Activated T-helper 9 cell treated with anti-CD3 and anti-CD28 coated beads, Interleukin-2, amount 50 U/mL, for 16 hours (primary cell): ENCODE results near the gene KHNYN.

ENCODE experiments used
- DNase-seq: peaks from one replicate; pipeline ENCODE4 v3.0.0-alpha.2; 2020; ENCODE audit warnings: low read depth

Gene KHNYN

DNA sequence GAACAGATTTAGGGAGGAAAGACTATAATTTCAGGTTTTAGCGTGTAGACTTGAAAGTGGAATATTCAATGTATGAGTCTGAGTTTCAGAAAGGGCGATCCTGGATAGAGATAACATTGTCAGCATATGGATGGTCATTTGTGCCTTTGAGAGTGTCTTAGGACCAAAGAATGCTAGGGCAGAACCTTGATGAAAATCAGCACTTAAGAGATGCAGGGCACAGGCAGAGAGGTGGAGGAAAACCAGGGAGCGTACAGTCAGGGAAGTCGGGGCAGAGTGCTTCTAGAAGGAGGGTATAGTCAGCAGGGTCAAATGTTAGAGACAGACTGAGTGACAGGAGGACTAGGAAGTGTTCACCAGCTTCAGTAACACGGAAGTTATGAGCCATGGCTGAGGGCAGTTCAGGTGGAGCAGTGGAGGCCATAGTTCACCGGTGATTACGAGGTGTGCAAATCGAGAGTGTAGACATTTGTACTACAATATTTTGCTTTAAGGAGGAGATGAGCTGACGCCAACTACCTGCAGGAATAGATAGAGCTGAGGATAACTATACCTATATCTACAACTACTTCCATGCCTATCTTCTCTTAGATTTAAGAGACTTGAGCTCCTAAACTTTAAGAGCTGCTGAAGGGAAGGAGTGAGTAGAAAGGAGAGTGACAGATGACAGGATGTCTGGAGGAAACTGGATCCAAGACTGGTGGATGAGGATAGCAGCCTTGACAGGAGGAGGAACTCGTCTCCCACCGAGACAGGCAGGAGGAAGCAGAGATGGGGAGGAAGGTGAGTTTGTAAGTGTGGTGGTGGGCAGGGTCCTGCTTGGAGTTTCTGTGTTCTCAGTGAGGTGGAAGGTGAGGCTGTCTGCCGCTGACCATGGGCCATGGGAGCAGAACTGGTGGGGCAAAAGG is 6.8 kb upstream of the KHNYN start:
- DNase-seq, result no peak

DNA sequence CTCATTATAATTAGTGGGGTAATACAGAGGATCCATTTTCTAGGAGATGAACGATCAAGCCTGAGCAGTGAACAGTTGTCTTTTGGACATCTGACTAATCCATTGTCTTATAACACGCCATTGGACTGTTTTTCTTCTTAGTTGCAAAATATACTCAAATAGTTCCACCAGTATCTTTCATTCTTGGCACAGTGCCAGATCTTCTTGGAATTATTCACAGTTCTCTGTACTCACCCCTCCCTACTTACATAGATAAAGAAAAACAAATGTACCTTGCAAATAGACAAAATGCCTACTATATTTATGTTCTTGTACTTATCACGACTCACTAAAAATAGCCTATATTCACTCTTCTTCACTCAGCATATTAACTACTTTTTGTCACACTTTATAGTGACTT is 4.0 kb upstream of the KHNYN start:
- DNase-seq, result no peak

DNA sequence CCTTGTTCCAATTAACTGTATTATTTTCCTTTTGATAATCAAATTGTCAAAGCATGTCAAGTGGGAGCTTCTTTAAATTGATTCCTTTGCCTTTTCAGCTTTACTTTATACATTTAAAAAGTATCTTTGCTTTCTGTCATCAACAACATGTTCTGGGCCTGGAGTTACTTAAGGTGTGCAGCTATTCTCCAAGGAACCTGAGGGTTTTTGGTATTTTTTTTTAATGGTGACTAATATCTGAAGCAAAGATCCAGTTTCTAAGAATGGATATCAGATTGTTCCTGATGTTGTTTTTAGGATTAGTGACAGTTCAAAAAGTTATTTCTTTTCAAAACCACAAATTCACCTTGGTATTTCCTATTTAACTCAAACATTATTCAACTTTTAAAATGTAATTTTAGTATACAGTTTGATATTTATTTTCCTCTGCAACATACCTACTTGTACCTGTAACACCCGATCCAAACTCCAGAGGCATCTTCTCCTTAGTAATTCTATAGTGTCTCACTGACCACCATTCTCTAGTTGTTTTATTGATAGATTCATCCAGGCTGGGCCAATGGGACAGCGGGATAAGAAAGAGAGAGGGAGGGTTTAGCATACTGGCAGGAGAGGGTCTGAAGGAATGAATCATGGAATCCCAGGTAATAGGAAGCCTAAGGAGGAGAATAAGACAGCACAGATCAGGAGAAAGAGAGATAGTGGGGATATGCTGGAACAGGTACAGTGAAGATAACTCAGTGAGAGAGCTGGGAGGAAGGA is 3.4 kb upstream of the KHNYN start:
- DNase-seq, result no peak

DNA sequence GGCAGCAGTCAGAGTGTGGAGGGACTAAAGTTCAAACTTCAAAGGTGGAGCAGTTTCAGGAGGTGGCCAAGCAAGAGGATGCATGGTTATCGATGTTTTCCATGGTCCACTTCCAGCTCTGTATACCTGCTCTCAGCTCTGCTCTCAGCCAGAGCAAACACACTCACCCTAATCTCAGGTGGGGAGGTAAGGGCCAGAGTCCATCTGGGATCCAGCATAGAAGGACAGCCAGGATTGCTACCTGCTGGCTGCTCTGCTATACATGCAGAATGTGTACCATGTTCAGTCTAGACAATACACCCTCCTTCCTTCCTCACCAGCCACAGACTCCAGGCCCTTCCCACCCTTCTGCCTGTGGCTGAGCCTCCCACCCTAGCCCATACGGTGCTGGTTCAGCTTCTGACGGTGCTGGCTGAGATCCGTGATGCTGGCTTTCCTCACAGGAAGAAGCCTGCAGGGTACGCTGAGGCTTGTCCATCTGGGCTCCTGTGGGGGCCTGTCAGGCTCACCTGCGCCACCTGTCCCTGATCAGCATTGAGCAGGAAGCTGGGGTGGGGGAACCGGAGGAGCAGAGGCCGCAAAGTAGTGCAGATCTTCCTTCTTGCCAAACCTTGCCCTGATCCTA is 2.7 kb upstream of the KHNYN start:
- no peak for DNase-seq

DNA sequence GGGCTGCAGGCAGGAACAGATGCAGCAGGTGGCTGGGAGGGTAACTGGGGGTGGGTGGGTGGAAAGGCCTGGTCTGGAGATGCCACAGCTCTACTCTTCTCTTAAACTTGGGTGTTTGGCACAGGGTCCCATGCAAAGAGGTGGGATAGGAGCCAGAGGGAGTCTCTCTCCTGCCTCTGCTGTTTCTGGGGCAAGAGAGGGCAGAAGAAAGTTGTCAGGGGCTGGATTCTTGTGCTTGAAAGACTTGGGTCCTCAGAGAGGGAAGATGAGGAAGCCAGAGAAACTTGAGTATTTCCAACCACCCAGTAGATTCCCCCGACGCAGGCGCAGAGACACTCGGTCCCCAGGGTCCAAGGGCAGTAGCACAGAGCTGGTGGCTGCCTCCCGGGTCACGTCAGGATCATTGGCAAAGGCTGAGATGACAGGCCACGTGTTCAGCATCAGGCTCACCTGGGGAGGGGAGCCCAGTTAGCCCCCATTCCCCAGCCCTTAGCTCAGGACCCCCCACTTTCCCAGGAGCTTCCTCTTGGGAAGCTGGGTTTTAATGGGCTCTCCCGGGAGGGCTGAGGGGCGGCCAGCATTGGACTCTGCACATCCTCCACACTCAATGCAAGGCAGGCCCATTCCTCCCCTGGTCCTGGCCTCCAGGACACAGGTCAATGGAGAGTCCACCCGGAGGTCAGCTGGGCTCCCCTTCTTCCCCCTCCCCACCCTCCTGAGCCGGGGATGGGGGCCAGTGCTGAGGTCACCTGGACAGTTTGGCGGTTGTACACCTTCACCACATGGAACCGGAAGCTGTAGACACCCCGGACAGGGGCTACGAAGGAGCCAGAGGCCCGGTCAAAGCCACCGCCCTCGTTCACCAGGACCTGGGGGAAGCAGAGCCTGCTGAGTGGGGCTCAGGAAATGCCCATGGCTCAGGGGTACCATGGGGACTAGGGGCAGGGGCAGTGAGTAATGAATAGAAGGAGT is 1.9 kb upstream of the KHNYN start:
- DNase-seq, result no peak

DNA sequence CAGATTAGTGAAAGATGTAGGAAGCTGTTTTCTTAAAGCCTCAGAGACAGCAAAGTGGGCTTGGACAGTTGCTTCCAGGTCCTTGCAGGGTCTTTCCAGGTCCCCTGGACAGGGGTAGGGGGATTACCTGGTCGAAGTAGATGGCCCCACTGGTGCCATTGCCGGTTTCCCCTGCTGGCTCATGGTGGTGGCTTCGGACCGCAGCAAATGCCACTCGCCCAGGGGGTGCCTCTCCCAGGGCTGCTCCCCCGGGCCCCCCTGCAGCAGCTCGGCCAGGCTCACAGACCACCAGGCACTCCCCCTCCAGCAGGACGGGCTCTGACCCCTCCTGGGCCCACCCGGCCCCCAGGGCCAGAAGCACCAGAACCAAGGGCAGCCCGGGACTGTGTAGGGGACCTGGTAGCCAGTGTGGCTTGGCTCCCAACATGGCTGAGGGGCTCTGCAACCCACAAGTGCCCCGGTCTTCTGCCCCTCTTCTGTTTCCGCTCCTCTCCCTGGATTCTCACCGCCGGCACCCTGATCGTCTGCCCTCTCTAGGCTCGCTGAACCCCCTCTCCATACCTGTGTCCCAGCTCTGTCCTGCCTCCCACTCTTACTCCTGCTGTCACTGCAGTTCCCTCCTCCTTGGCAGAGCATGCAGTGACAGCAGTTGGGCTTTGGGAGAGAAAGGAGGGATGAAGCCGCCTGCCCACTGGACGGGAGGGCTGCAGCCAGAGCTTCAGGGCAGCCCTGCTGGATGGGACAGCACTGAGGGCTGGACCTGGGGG is 943 bp upstream of the KHNYN start:
- no peak for DNase-seq

DNA sequence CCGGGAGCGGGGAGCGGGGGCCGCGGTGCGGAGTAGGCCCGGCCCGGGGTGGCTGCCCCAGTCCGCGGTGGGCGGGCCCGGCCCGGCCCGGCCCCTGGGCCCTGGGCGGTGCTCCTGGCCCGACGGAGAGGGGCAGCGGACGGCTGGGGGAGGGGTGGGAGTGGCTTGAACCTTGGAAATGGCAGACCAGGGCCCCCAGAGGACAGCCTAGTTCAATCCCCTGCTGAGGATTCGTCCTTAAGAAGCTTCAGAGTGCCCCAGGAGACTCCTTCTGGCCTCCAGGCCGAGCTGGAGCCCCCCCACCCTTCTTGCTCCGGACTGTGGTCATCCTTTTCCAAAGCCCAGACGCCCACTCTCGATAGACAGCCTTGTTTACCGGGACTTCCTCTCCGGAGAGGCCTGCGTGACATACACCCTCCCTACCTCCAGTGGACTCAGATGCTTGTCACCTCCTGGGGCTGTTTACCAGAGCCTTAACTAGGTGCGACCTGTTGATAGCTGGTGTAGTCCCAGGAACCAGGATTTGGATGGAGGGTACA is 458 bp downstream of the KHNYN start:
- peak; percentile 35 for DNase-seq

DNA sequence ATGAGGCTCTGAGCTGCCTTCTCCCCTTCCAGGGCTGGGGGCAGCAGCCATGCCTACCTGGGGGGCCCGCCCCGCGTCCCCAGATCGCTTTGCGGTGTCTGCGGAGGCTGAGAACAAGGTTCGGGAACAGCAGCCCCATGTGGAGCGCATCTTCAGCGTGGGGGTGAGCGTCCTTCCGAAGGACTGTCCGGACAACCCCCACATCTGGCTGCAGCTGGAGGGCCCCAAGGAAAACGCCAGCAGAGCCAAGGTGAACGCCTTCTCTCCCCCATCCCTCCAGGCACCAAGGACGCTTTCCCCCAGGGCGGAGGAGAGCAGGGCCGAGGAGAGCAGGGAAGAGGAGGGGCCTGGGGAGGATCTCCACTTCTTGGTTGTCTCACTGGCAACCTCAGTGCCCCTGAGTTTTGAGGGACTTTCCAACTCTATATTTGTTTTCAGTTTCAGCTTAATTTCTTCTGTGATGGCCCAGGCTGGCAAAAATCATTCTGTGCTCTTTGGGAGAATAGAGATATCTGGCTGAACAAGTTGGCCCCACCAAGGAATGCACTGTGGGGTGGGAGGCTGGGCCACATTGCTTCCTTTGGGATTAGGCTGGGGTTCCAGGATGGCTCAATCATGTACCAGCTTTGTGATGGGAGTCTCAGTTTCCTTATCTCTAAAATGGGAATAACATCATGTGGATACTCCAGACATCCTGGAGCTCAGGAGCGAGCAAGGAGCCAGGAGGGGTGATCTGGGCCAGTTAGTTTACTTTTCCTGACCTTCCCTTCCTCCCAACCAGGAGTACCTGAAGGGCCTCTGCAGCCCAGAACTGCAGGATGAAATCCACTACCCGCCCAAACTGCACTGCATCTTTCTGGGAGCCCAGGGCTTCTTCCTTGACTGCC is 1.2 kb downstream of the KHNYN start:
- DNase-seq, result peak; percentile 48

DNA sequence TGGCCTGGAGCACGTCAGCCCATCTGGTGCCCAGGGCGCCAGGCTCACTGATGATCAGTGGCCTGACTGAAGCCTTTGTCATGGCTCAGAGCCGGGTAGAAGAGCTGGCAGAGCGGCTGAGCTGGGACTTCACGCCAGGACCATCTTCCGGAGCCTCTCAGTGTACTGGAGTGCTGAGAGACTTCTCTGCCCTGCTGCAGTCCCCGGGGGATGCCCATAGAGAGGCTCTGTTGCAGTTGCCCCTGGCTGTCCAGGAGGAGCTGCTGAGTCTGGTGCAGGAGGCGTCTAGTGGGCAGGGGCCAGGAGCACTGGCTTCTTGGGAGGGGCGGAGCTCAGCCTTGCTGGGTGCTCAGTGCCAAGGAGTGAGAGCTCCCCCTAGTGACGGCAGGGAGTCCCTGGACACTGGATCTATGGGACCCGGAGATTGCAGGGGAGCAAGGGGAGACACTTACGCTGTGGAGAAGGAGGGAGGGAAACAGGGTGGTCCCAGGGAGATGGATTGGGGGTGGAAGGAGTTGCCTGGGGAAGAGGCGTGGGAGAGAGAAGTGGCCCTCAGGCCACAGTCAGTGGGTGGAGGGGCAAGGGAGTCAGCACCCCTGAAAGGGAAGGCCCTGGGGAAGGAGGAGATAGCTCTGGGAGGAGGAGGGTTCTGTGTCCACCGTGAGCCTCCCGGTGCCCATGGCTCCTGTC is 2.0 kb downstream of the KHNYN start:
- DNase-seq, result peak; percentile 81

DNA sequence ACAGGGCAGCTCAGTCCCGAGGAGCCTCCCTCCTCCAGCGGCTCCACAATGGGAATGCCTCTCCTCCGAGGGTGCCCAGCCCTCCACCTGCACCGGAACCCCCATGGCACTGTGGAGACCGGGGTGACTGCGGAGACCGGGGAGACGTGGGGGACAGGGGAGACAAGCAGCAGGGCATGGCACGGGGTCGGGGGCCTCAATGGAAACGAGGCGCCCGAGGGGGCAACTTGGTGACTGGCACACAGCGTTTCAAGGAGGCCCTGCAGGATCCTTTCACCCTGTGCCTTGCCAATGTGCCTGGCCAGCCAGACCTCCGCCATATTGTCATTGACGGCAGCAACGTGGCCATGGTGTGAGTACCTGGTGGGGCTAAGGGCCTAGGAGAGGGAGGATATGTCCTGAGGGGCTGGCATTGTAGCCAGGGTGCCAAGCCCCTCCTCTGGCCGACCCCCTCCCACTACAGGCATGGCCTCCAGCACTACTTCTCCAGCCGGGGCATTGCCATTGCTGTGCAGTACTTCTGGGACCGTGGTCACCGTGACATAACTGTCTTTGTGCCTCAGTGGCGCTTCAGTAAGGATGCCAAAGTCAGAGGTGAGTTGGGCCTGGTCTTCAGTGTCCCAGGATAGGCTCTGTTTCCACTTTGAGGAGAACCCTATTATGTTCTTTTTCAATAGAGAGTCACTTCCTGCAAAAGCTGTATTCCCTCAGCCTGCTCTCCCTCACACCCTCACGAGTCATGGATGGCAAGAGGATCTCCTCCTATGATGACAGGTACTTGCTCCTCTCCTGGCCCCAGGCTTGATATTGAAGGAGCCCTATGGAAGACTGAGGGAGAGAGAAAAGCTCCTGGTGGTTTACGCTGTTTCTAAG is 2.7 kb downstream of the KHNYN start:
- DNase-seq, result no peak

DNA sequence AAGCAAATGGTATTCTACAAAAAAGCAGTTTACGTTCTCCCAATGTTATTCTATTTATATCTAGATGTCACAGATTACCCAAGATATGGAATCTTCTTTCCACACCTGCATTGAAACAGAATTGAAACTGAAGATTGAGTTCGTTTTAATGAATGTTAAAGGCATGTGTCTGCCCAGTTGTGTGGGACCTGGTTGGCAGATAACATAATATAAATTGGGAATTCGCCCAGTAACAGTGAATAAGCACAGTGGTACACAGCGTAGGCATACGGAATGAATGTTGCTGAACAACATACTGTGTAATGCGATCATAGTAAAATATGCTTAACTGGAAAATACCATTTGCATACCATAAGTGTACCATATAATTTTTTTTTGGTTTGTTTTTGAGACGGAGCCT is 4.3 kb downstream of the KHNYN start:
- DNase-seq, result no peak

DNA sequence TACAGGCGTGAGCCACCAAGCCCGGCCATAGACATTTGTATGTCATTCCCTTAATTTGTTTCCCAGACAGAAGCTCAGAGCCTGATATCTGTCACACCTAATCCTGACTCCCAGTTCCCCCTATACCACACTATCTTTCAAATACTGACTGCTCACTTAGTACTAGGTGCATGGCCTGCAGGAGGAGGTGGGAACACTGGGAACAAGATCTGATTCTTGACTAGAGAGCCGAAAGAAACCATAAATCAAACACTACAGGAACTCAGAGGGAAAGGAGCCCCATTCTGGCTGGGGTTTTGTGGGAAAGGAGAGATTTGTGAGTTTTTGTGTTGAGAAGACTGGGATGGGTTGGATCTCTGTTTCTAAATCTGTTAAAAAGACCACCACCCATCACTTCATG is 4.9 kb downstream of the KHNYN start:
- DNase-seq, result no peak

DNA sequence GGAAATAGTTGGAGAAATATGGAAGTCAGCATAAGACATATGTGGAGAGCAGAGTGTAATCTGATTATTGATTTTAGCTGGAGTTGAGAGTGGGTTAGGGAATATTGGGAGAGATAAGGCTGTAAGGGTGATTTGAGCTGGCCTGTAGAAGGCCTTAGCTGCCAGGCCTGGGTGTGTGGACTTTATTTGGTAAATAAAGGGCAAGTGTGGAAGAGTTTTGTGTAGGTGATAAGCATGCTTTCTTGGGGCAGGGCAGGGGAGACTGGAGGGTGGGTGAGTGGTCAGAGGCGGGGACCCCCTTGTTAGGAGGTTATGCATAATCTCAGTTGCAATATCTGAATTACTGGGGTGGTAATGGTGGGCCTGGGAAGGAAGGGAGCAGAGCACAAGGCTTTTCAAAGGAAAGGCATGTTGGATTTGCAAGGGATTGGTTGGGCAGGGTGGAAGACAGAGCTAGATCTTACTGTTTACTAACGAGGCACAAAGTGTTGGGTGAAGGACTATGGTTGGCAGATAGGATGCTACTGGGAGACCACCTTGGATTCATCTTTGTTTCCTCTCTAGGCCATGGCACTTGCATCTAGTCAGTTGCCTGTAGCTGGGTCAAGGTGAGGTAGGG is 5.5 kb downstream of the KHNYN start:
- no peak for DNase-seq

DNA sequence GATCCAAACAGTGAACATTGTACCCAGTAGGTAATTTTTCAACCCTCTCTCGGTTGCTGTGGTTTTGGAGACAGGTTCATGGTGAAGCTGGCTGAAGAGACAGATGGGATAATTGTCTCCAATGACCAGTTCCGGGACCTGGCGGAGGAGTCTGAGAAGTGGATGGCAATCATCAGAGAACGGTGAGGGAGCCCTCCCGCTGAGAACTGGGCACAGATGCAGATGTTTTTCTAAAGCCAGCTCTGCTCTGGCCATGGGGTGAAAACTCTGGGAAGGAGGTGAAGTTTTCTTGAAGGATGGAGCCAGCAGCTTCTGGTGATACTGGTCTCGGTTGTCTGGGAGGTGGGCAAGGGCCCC is 6.2 kb downstream of the KHNYN start:
- DNase-seq, result no peak

DNA sequence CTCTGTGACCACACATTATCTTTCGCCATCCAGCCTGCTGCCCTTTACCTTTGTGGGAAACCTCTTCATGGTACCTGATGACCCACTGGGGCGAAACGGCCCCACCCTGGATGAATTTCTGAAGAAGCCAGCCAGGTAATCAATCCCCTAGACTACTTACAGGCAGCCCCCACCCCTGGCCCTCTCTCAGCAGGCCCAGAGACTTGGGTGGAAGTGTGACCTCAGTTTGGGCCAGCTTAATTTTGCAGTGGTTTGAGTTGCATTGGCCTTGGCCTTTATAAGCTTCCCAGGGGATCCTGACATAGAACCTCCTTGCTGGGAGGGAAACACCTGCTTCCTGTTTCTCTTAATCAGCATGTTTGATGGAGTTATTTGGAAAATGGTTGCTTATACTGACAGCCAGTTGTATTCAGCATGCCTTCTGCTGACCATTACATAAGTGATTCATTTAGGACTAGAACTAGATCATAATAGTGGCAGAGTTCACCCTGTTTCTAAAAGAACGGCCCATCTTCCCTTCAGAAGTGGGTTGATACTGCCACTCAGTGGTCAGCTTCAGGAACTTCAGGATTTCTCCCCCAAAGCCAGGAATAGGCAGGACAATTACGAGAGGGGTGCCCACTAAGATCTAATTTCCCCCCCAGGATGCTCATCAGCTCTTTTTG is 6.7 kb downstream of the KHNYN start:
- DNase-seq, result no peak

DNA sequence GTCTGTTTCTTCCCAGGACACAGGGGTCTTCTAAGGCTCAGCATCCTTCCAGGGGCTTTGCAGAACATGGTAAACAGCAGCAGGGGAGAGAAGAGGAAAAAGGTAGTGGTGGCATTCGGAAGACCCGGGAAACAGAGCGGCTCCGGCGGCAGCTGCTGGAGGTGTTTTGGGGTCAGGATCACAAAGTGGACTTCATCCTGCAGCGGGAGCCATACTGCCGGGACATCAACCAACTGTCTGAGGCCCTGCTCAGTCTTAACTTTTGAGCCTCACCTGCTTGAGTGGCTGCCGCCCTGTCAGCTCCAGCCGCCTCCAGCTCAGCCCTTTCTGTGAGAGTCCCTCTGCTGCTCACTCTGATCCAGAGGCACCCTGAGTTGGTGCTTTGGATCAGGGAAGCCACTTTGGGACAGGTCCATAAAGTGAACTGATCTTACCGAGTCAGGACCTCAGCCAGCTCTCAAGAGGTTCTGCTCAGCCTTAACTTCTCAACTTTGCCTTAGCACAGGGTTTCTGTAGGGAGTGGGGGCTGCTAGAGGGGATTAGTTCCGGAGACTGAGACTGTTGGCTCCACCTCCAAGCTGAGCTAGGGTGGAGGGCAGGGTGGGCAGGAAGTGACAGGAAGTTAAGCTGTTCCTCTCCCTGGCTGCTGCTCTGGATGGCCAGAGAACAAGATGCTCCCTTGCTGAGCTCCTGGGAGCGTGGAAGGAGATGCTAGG is 7.4 kb downstream of the KHNYN start:
- DNase-seq, result no peak

DNA sequence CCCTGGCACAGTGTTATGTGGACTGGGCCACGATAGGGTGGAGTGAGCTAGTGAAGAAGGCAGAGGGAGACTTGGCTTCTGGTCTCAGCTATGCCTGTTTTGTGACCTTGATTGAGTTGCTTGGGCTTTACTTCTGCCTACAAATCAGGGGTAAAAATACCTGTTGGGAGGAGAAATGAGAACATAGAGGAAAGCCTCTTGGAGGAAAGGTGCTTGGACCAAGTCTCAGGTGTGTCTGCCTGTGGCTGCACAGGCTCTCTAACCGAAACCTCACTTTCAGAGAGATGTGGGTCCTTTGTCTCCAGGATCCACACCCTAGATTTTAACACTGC is 7.9 kb downstream of the KHNYN start:
- no peak for DNase-seq
